Measurements from ENCODE around the gene LRRC10. TPM values are rescaled to one million over a fixed set of nuclear protein-coding genes. Genes with fewer than 3 reads are reported as not detected.

The LRRC10 gene
- total RNA-seq, 1 donor from 2014 or later = not detected

GRCh38 chr12:69600804-69601203, 9.9 kb downstream of the LRRC10 start:
- Mint-ChIP-seq H3K4me1 (no peaks in the 10 kb centered on the region), H3K4me3 (no peak overlapping the region), H3K9me3 (no peaks in the 10 kb centered on the region), H3K27ac (no peak overlapping the region), H3K36me3 (ENCODE audit: low read depth) (peaks cover 70% of the 10 kb centered on the region), H3K27me3 (no peaks in the 10 kb centered on the region)
- no peak for DNase-seq
- ATAC-seq (ENCODE audit: low read depth) = no peak
- CTCF ChIA-PET = no interaction called here
- TF ChIP-seq CTCF (IDR thresholded peaks at IDR 0.05) = no peak
- POLR2A ChIA-PET = no interaction called here
- intact Hi-C loops (cut with micrococcal nuclease) = no loop called here

GRCh38 chr12:69598174-69598753, 12.4 kb downstream of the LRRC10 start:
- DNase-seq = no peak
- CTCF ChIA-PET = no interaction called here
- TF ChIP-seq CTCF (IDR thresholded peaks at IDR 0.05) = no peak
- Mint-ChIP-seq H3K4me1 (no peaks in the 10 kb centered on the region), H3K27me3 (no peaks in the 10 kb centered on the region), H3K36me3 (ENCODE audit: low read depth) (peaks cover 88% of the 10 kb centered on the region), H3K4me3 (no peak overlapping the region), H3K9me3 (no peaks in the 10 kb centered on the region), H3K27ac (no peak overlapping the region)
- ATAC-seq (ENCODE audit: low read depth) = no peak
- POLR2A ChIA-PET = no interaction called here
- intact Hi-C loops (cut with micrococcal nuclease) = no loop called here

GRCh38 chr12:69595689-69596088, 15.0 kb downstream of the LRRC10 start:
- H3K27ac Mint-ChIP-seq = no peak overlapping the region
- intact Hi-C loops (cut with micrococcal nuclease) = no loop called here
- H3K4me1 Mint-ChIP-seq = no peaks in the 10 kb centered on the region
- no peak overlapping the region for H3K4me3 Mint-ChIP-seq
- peaks cover 85% of the 10 kb centered on the region for H3K36me3 Mint-ChIP-seq (ENCODE audit: low read depth)
- ATAC-seq (ENCODE audit: low read depth) (no peak), DNase-seq (no peak)
- no peaks in the 10 kb centered on the region for H3K9me3 Mint-ChIP-seq
- POLR2A ChIA-PET = interaction anchor here (0.6 kb wide), 1 partner anchor 257 kb away, joined by 4 read pairs; no protein-coding TSS in a partner anchor
- H3K27me3 Mint-ChIP-seq = no peaks in the 10 kb centered on the region
- no peak for TF ChIP-seq CTCF (IDR thresholded peaks at IDR 0.05)
- CTCF ChIA-PET = no interaction called here

GRCh38 chr12:69589082-69589481, 21.6 kb downstream of the LRRC10 start:
- intact Hi-C loops (cut with micrococcal nuclease) = loop anchor here (5.0 kb wide), 1 partner anchor 977 kb away; the partner anchor contains the start of gene RAP1B
- ATAC-seq (ENCODE audit: low read depth) = no peak
- no peaks in the 10 kb centered on the region for H3K9me3 Mint-ChIP-seq
- no peaks in the 10 kb centered on the region for H3K27me3 Mint-ChIP-seq
- H3K4me1 Mint-ChIP-seq = peaks cover 8% of the 10 kb centered on the region
- POLR2A ChIA-PET = no interaction called here
- peaks cover 71% of the 10 kb centered on the region for H3K36me3 Mint-ChIP-seq (ENCODE audit: low read depth)
- TF ChIP-seq CTCF (IDR thresholded peaks at IDR 0.05) = no peak
- CTCF ChIA-PET = no interaction called here
- H3K27ac Mint-ChIP-seq = no peak overlapping the region
- no peak for DNase-seq
- no peak overlapping the region for H3K4me3 Mint-ChIP-seq

GRCh38 chr12:69588527-69588926, 22.2 kb downstream of the LRRC10 start:
- Mint-ChIP-seq H3K9me3 (no peaks in the 10 kb centered on the region), H3K4me1 (peaks cover 8% of the 10 kb centered on the region), H3K4me3 (no peak overlapping the region), H3K27ac (no peak overlapping the region), H3K36me3 (ENCODE audit: low read depth) (peaks cover 66% of the 10 kb centered on the region), H3K27me3 (no peaks in the 10 kb centered on the region)
- POLR2A ChIA-PET = no interaction called here
- CTCF ChIA-PET = no interaction called here
- no peak for DNase-seq
- no peak for ATAC-seq (ENCODE audit: low read depth)
- TF ChIP-seq CTCF (IDR thresholded peaks at IDR 0.05) = no peak
- intact Hi-C loops (cut with micrococcal nuclease) = loop anchor here (5.0 kb wide), 1 partner anchor 976 kb away; the partner anchor contains the start of gene RAP1B

Measured in activated B cell treated with CpG ODN at 0.5 μM for 24 hours (primary cell).